CD4-positive, alpha-beta T cell treated with Interleukin-4 for 4 hours (primary cell): ENCODE results near the gene RPS6KL1.

Source experiments
- DNase-seq: peaks from one replicate; pipeline ENCODE4 v3.0.0-alpha.2; 2020

Gene RPS6KL1

DNA sequence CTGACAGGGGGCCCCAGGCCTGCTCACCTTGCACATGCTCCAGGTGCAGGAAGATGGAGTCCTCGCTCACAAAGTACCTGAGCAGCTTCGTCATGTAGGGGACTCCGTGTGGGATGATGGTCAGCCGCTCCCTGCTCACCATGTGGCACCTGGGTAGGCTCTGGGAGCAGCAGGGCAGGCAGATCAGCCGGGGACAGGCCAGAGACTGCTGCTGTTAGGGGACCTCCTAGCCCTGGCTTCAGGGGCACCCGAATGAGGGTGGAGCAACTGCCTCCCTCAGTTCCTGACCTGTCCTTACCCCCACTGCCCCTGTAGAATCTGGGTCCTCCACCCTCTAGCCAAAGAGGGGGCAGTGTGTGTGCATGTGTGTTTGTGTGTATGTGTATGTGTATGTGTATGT lies 11.8 kb downstream of the RPS6KL1 start:
- DNase-seq = no peak

DNA sequence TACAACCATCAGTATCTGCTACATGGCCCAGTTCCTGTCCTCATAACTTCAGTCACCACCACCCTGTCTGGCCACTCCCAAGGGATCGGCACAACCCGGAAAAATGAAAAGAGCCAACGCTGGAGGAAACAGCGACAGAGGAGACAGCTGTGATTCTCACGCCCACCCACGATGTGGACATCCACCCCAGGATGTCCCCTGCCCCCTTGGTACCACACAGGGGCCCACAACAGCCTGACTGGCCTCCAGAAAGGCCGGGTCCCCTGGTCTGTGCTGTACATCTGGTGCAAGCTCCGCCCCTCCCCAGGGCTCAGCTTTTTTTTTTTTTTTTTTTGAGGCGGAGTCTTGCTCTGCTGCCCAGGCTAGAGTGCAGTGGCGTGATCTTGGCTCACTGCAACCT lies 12.5 kb downstream of the RPS6KL1 start:
- no peak for DNase-seq

DNA sequence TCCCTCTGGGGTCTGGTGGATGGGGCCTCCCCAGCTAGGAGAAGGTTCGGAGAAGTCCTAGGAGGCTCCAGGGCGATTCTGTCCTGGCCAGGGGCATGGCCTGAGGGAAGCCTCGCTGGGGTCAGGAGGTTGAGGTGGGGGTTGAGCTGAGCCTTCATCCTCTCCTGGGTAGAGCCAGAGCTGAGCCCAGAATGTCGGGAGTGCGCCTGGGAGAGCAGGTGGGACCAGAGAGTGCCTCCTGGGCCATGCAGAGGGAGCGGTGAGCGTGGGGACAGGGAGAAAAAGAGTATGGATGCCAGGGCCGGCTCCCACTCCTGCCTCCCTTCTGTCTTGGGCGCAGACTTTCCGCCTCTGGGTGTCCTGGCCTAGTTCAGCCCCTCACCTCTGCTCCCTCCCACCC lies 13.1 kb downstream of the RPS6KL1 start:
- no peak for DNase-seq

DNA sequence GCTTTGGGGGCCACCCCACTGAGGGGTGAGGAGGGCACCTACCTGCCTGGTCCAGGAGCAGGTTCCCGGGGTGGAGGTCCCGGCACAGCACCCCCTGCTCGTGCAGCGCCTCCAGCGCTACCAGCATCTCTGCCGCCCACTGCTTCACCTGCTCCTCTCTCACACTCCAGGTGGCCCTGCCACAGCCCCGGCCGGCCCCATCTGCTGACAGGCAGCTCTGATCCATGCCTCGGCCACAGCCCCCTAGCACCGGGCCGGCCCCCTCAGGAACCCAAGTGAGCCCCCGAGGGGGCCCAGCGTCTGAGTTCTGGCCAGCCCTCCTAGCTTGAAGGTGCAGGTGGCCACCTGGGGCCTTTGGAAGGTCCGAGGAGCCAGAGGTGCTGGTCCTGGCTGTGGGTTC lies 13.6 kb downstream of the RPS6KL1 start:
- no peak for DNase-seq

DNA sequence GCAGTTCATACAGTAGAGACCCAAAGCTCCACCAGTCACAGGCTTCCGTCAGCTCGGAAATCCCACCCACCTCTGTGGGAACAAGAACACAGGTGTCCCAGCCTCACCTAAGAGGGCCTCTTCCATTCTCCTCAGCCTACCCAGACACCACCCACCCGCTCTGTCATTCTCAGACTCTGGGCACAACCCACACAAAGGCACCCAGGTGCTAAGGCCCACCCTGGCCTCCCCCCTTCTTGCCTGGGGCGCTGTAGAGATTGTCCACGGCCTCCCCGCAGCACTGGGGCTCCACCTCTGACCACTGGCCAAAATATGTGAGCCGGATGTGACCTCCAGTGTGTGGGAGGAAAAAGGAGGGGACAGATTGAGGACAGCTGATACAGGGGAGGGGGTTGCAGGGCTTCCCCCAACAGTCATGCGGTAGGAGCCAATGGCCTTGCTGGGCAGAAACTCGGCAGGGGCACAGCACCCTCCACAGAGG lies 14.2 kb downstream of the RPS6KL1 start:
- DNase-seq = no peak

DNA sequence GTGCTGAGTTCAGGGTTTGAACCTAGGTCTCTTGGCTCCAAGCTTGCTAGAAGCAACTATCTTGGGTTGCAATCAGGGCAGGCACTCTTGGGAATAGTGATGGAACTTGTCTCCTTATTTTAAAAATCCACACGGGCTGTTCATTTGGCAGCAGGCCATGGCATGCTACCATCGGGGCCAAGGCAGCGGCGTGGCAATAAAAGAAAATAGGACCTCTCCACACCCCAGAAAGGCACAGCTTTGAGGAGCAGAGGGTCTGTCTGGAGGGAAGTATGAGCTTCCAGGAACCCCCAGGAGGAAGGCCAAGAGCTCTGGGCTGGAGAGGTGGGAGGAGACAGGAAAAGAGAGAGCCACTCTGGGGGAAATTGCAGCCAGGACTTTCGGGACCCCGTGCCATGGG lies 15.3 kb downstream of the RPS6KL1 start:
- DNase-seq = no peak

DNA sequence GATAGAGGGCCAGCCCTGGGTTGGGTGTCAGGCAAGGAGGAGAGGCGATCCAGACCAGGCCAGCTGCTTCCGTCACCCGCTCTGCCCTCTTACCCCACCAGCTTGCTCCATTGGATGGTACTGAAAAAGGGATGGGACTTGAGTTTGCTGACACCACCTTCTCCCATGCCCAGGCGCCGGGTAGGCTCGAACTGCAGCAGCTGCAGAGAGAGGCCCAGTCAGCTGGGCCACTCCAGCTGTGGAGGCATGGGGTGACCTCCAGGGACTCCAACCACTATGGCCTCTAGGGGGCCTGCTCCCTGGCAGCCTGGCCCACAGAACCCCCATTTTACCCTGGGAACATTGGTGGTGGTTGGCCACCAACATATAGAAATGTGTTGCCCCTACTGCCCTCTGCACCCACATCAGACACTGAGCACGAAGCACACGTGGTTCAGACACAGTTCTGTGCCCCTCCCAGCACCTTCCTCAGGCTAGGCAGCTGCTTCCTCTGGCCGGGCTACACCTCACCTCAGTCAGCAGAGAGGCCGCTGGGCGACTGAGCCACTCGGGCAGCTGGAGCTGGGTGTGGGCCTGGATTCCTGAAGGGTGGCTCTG lies 16.0 kb downstream of the RPS6KL1 start:
- DNase-seq = no peak

DNA sequence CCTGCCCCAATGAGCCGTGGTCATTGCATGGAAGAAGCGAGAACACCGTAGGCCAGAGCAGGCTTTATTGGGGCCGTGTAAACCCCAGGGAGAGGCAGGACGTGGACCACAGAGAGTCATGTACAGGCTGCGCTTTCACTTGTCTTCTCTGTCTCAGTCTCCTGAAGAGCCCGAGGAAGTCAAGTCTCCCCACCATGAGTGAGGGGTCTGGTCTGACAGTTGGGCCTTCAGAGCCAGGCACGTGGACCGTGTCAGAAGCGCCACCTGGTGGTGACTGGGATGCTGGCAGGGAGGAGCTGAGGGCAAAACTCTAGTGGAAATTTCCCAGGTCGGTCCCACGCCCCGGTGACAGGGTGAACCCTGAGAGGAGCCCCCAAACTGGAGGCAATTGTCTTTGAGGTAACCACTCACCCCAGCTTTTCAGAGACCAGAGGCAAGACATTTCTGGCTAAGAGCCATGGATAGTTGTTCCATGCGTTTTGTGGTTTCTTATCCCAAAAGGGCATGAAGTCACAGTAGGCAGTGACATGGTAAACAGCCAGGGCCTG lies 17.4 kb downstream of the RPS6KL1 start:
- peak; percentile 64 for DNase-seq

DNA sequence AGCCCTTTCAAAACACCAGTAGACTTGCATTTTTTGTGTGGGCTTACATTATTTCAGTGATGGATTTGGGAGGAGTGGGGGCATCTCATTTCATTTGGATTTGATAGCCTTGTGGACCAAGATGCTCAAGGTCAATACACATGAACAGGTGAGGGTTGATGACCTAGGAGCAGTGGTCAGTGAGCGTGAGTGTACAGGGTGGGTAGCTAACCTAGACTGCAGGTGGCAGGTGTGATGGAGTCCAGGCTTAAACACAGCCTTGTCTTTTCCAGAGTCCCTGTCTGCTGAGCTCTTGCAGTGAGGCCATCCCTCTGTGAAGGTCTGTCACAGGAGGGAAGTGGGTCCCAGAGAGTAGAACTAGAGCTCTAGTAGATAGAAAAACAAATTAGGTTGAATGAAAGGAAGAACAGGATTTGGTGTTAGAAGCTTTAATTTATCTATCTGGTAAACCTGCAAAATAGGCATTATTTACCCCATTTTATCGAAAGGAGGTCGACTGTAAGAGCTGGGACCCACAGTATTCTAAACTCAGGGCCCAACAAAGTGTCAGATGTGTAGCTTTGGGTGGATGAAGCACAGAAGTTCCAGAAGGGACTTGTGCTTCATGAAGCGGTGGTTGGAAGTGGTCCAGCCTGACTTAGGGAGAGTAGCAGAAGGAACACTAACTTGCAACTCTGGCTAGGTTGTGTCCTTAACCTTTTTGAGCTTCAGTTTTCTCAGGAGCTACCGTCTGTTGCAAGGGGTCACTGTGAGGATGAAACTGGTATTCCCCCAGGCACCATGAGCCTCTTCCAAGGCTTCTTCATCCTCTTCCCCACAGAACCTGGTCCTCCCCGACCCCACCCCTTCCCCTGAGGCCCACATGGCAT lies 18.2 kb downstream of the RPS6KL1 start:
- no peak for DNase-seq

DNA sequence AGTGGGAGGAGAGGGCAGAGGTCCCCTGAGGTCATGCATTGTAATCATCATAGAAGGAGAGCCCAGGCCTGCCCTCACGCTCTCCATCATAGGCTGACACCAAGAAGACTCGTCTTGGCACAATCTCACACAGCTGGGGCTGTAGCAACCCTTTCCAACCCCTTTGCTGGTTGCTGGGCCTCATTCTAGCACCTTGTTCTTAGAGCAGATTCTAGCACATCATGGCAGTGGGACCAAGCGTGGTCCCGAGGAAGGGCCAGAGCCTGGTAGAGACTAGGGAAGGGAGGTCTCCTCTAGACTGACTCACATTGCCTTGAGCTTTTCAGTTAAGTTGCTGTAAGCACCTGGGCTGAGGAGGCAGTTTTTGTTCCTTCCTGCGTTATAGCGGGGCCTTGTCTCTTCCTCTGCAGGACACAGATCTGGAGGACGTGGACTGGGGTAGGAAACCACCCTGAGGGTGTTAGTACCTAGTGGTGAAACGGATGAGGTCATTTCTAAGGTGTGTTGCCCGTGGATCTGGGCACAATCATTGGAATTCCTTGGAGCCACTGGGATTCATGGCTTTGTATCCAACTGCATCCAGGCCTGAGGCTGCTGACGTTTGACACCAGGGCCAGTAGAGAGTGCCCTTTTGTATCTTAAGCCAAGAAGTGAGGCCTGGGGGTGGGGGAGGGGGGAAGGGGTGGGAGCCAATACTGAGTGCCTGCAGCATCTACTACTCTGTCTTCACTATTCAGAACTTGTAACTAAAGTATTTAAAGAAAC lies 19.9 kb downstream of the RPS6KL1 start:
- no peak for DNase-seq

DNA sequence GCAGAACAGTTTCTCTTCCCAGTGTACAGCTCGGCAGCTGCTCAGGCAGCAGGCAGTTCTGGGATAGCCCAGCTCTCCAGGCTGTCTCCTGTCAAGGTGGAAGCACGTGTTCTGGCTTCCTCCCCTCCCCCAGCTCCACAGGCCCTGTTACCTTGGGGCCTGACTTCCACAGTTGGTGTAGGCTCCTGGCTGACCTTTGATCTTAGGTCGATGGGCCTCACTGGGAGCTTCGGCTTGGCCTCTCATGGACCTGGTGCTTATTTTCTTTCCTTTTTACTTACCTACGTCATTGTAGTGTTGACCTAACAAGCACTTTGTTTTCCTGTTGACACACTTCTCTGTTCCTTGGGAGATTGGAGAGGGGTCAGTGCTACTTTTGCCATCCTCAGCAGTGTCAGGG lies 24.4 kb downstream of the RPS6KL1 start:
- DNase-seq = no peak

DNA sequence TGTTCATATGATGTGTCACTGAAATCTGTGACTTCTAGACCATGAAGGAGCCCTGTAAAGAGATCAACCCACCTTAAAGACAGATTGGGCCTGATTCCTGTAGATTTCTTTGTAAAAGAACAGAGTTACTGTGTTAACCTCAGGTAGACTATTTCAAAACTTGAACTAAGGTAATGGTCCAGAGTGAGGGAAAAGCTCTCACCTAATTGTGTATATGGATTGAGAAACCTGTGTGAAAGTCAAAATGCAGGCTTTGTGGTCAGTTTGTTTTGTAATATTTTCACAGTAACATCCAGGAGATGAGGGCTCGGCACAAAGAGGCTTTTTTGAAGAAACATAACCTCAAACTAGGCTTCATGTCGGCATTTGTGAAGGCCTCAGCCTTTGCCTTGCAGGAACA lies 25.0 kb downstream of the RPS6KL1 start:
- no peak for DNase-seq

DNA sequence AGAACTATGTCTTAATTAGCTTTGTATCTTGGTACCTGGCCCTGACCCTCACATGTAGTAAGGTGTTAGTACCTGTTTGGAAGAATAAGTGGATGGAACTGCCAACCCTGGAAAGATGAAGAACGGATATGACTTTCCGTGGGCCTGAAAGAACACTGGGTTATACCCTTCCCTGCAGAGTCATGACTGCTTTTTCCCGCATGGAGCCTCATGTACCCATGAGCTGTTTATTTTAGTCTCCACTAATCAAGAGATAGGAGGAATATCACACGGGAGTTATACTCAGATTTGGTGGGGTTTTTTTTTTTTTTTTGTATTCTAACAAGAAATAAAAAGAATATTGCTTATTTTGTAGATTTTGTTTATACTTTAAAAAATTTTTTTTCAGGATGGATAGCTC lies 25.4 kb downstream of the RPS6KL1 start:
- DNase-seq = no peak

DNA sequence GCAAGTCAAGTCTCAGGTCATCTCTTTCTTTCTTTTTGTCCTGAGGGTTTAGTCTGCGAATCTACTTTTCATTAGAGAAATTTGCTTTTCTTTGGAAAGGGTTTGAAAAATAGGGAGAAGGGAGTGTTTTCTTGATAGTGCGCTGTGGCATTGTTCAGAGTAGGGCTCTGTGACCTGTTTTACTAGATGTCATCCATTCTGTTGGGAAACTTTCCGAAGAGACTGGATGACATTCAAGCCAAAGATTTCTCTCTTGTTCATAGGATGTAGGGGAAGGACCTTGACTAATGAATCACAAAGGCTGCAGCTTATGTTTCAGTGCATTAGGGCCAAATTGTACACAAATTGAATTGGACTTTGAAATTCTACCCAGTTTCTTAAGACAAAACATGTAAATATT lies 26.7 kb downstream of the RPS6KL1 start:
- DNase-seq = no peak

DNA sequence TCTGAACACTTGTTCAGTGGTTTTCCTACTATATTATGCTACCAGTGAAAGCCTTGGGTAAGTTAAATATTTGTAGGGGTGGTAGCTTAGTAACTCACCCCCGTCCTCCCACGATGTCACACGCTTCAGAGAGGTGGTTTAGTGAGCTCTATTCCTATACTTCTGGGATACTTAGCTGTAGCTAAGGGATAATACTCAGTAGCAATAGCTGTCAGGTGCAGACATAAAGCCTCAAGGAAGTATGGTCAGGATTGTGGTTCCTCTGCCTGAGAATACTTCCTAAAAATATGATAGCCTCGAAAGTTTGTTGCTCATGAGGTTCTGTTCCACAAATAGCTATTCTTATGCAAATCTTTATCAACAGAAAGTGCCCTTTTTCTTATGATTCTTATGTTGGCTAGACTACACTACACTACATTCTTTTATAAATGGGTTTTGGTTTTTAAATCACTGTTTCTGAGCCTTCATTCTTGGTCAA lies 29.4 kb downstream of the RPS6KL1 start:
- DNase-seq = no peak

DNA sequence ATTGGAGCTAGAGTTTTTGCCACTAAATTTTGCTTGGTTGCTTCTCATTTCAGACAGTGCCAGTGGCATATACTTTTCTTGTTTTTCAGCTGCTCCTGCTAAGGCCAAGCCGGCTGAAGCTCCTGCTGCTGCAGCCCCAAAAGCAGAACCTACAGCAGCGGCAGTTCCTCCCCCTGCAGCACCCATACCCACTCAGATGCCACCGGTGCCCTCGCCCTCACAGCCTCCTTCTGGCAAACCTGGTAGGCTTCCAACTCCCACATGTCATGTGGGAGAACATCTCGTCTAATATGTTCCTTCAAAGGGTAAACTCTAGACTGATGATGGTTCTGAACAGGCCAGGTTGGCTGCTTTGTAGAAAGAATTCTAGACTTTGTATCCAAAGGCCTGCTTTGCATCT lies 30.3 kb downstream of the RPS6KL1 start:
- DNase-seq = no peak

DNA sequence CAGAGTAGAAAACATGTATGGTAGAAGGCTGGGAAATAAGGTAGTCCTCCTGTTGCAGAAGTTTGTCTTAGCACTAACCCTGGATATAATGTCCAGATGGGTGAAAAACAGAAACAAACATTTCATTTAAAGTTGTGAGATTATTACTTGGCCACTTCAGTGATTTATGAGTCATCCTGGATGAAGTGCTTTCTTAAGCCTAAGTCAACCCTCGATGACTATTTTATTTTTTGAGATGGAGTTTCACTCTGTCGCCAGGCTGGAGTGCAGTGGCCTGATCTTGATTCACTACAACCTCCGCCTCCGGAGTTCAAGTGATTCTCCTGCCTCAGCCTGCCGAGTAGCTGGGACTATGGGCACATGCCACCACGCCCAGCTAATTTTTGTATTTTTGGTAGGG lies 31.2 kb downstream of the RPS6KL1 start:
- DNase-seq = no peak

DNA sequence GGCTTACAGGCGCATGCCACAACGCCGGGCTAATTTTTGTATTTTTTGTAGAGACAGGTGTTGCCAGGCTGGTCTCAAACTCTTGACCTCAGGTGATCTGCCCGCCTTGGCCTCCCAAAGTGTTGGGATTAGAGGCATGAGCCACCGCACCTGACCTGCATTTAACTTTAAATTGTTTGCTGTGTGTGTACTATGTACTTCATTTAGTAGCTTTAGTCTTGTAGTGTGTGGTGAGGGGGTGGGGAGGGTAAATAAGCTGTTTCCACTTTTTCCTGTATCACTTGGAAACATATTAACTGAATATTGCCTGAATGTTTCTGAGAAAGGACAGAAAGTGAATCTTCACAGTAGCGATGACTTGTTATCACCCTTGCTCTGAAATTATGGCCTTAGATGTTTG lies 32.8 kb downstream of the RPS6KL1 start:
- DNase-seq = no peak

DNA sequence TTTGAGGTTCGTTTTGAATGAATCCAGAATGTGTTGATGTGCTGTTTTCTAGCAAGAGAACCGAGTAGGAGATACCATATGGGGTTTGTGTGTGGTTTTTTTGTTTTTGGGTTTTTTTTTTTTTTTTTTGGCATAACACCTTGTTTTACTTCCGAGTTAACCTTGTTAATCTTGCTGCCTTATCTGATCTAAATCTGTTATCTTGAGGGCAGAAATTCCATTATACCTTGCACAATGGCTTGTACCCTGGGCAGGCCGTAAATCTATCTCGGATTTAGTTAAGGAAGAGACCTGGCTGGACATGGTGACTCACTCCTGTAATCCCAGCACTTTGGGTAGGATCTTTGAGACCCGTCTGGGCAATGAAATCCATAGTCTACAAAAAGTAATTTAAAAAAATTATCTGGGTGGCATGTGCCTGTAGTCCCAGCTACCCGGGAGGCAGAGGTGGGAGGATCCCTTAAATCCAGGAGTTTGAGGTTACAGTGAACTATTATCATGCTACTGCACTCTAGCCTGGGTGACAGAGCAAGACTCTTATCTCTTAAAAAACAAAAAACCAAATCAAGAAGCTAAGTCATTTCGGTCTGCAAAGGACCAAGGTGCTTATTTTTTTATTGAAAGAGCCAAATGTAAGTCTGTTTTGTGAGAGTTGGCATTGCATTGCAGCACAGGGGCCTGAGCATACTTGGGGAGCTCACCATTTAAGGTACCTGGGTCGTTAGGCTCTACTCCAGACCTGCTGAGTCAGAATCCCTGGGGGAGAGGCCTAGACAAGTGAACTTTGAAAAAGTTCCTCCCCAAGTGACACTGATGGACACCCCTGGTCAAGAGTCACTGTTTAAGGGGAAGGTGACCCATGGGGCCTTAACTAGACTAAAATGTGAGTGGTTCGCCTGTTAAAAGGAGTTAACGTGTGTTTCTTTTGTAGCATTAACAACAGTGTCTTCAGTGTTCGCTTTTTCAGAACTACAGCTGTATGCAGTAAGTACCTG lies 34.6 kb downstream of the RPS6KL1 start:
- no peak for DNase-seq

DNA sequence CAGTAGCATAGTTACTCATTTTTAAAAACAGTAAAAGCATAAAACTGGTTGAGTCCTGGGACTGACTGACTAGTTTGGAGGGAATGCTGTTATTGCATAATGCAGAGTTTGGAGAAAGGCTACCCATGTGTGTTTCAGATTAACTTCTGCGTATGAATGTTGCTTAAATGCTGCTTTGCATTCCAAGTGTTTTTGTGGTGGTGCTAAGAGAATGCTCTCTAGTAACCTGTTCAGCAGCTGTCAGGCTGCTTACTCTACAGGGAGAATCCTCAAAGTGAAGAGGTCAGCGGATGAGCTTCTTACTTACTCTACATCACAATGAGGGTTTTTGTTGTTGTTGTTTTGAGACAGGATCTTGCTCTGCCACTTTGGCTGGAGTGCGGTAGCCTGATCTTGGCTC lies 37.1 kb downstream of the RPS6KL1 start:
- no peak for DNase-seq

DNA sequence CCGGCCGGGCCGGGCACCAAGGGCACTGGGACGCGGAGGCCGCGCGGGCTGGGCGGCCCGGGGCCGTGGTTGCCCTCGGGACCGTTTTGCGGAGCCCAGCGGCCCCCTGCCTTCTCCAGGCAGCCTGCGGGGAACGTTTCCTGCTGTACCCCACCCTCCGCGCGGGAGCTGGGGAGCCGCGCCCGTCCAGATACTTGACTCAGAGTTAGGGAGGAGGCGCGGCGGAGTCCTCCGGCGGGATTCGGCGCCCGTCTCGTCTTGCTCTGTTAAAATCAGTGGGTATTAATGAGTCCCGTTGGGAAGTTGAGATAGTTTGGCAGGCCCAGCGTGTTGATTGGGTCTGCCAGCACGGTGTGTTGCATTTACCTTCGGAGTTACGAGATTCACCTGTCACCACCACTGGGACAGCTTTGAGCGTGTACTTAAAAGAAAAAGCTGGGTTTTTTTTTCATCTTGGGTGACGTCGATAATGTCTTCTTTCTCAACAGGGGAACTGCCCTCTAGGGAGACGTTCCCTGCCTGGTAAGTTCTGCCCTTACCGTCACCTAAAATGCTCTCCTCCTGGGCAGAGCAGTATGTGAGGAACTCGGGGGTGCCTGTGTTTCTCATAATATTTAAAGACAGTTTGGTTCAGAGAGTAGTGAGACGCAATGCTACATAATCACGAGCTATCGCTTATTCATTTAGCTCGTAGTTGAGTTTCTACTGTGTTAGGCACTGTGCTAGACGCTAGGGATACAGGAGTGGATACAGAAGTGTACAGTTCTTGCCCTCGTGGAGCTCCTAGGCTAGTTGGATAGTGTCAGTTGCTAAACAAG lies 40.7 kb downstream of the RPS6KL1 start:
- DNase-seq = peak; percentile 55
